Measurements from ENCODE around the gene FBXL15. TPM values are rescaled to one million over a fixed set of nuclear protein-coding genes. Genes with fewer than 3 reads are reported as not detected.

FBXL15 gene
- polyA plus RNA-seq, 1 donor (not counting 4 experiments of a cell fraction or from before 2014, with no cell fraction given), result 3.1 TPM

DNA sequence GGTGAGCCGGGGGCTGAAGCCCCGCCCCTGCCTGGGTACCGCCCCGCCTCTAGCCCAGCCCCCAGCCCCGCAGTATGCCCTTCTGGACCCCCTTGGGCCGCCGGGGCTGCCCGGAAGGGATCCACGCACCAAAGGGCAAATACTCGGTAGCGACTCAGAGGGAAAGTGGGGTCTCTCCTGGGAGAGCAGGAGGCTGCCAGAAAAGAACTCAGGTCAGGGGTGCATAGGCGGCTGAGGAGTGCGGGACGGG, 796 bp downstream of the FBXL15 start:
- H3K27ac ChIP-seq (ENCODE audit: control insufficient read depth, insufficient read depth, low read length), result peak overlapping the region; percentile 72
- H3K9me1 ChIP-seq (ENCODE audit: control insufficient read depth, extremely low read depth, insufficient read depth, low read length), result no peaks in the 10 kb centered on the region
- no peak for FAIRE-seq
- peak overlapping the region; percentile 82 for H3K9ac ChIP-seq (ENCODE audit: control insufficient read depth, extremely low read depth, insufficient read depth, low read length)
- no peak for DNase-seq (ENCODE audit: low read depth, low spot score)
- H3K4me3 ChIP-seq (ENCODE audit: control insufficient read depth in 2 of 3, extremely low read depth in 1 of 3, insufficient read depth in 2 of 3, low read depth in 1 of 3, low read length in 3 of 3), result peak overlapping the region; percentile 65 to 83 (median 71)
- H3K27me3 ChIP-seq (ENCODE audit: control insufficient read depth, extremely low read depth, insufficient read depth, low read length), result peaks cover 18% of the 10 kb centered on the region
- peak overlapping the region; percentile 91 for H3K4me2 ChIP-seq (ENCODE audit: control insufficient read depth, extremely low read depth, insufficient read depth, low read depth, low read length)
- H3K36me3 ChIP-seq (ENCODE audit: control insufficient read depth in 2 of 2, extremely low read depth in 1 of 2, insufficient read depth in 2 of 2, low read length in 2 of 2), result peaks cover 8 to 17% of the 10 kb centered on the region in 2 experiments
- H4K20me1 ChIP-seq (ENCODE audit: control insufficient read depth, extremely low read depth, insufficient read depth, low read length), result no peaks in the 10 kb centered on the region
- no peak for TF ChIP-seq EZH2 (IDR thresholded peaks at IDR 0.05; ENCODE audit: low read length)
- no peaks in the 10 kb centered on the region for H3K9me3 ChIP-seq (ENCODE audit: control insufficient read depth, low read depth, low read length)
- H3K79me2 ChIP-seq (ENCODE audit: control insufficient read depth, insufficient read depth, low read length), result peaks cover 3% of the 10 kb centered on the region
- H3K4me1 ChIP-seq (ENCODE audit: control insufficient read depth, extremely low read depth, insufficient read depth, low read length), result peaks cover 29% of the 10 kb centered on the region
- dilution Hi-C loops (cut with MboI; ENCODE audit: extremely low pct_ligation_motif_present, low sequenced_read_pairs), result no loop called here
- H2AFZ ChIP-seq (ENCODE audit: control insufficient read depth, low read length), result peak overlapping the region; percentile 73

DNA sequence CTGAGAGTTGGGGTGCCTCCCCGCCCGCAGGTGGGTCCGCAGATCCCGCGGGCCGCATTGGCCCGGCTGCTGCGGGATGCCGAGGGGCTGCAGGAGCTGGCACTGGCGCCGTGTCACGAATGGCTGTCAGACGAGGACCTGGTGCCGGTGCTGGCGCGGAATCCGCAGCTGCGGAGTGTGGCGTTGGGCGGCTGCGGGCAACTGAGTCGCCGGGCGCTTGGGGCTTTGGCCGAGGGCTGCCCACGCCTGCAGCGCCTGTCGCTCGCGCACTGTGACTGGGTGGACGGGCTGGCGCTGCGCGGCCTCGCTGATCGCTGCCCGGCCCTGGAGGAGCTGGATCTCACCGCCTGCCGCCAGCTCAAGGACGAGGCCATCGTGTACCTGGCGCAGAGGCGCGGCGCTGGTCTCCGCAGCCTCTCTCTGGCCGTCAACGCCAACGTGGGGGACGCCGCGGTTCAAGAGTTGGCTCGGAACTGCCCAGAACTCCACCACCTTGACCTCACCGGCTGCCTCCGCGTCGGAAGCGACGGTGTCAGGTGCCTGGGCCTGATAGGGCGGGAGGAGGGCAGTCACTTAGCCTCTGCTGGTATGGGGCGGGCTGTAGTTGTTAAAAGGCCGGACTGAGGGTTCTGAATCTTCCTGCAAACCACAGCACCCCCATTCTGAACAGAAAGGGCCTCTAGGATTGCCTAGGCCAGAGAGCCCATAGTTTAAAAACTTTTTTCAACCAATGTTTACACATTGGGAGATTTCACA, 1.3 kb downstream of the FBXL15 start:
- Histone ChIP-seq H3K27me3 (ENCODE audit: control insufficient read depth, extremely low read depth, insufficient read depth, low read length) (peaks cover 18% of the 10 kb centered on the region), H3K9me1 (ENCODE audit: control insufficient read depth, extremely low read depth, insufficient read depth, low read length) (no peaks in the 10 kb centered on the region), H3K27ac (ENCODE audit: control insufficient read depth, insufficient read depth, low read length) (peak overlapping the region; percentile 72), H3K79me2 (ENCODE audit: control insufficient read depth, insufficient read depth, low read length) (peaks cover 3% of the 10 kb centered on the region), H3K4me3 (ENCODE audit: control insufficient read depth in 2 of 3, extremely low read depth in 1 of 3, insufficient read depth in 2 of 3, low read depth in 1 of 3, low read length in 3 of 3) (peak overlapping the region; percentile 65 to 83 (median 71)), H3K4me2 (ENCODE audit: control insufficient read depth, extremely low read depth, insufficient read depth, low read depth, low read length) (peak overlapping the region; percentile 91), H3K4me1 (ENCODE audit: control insufficient read depth, extremely low read depth, insufficient read depth, low read length) (peaks cover 29% of the 10 kb centered on the region), H3K9me3 (ENCODE audit: control insufficient read depth, low read depth, low read length) (no peaks in the 10 kb centered on the region), H3K9ac (ENCODE audit: control insufficient read depth, extremely low read depth, insufficient read depth, low read length) (peak overlapping the region; percentile 82), H2AFZ (ENCODE audit: control insufficient read depth, low read length) (peak overlapping the region; percentile 73), H4K20me1 (ENCODE audit: control insufficient read depth, extremely low read depth, insufficient read depth, low read length) (no peaks in the 10 kb centered on the region), H3K36me3 (ENCODE audit: control insufficient read depth in 2 of 2, extremely low read depth in 1 of 2, insufficient read depth in 2 of 2, low read length in 2 of 2) (peaks cover 8 to 17% of the 10 kb centered on the region in 2 experiments)
- DNase-seq (ENCODE audit: low read depth, low spot score) (no peak), FAIRE-seq (no peak)
- dilution Hi-C loops (cut with MboI; ENCODE audit: extremely low pct_ligation_motif_present, low sequenced_read_pairs), result no loop called here
- TF ChIP-seq EZH2 (IDR thresholded peaks at IDR 0.05; ENCODE audit: low read length), result no peak
- TF ChIP-seq, protein P1, sequence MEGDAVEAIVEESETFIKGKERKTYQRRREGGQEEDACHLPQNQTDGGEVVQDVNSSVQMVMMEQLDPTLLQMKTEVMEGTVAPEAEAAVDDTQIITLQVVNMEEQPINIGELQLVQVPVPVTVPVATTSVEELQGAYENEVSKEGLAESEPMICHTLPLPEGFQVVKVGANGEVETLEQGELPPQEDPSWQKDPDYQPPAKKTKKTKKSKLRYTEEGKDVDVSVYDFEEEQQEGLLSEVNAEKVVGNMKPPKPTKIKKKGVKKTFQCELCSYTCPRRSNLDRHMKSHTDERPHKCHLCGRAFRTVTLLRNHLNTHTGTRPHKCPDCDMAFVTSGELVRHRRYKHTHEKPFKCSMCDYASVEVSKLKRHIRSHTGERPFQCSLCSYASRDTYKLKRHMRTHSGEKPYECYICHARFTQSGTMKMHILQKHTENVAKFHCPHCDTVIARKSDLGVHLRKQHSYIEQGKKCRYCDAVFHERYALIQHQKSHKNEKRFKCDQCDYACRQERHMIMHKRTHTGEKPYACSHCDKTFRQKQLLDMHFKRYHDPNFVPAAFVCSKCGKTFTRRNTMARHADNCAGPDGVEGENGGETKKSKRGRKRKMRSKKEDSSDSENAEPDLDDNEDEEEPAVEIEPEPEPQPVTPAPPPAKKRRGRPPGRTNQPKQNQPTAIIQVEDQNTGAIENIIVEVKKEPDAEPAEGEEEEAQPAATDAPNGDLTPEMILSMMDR (optimal IDR thresholded peaks at IDR 0.05 in 1 of 3, IDR thresholded peaks at IDR 0.05 in 1 of 3, conservative IDR thresholded peaks at IDR 0.05 in 1 of 3; ENCODE audit: extremely low read depth in 1 of 3, insufficient read depth in 2 of 3, low read length in 3 of 3), result no peak

All from keratinocyte (primary cell).